Osteoblast (primary cell): ENCODE results near the gene TNFRSF19. TPM values are rescaled to one million over a fixed set of nuclear protein-coding genes. Genes with fewer than 3 reads are reported as not detected.
"Not testable (repeated sequence)": the region's sequence is repeated elsewhere in the genome, so short reads cannot be mapped to it uniquely, and the experiment has no call there.

ENCODE experiments used
- DNase-seq: peaks from one replicate; pipeline ENCODE4 v3.0.0; 2011; ENCODE audit warnings: low spot score, mixed read lengths; ENCODE audit not compliant: insufficient read length; ENCODE audit errors: missing footprints
- H2AFZ ChIP-seq: 2 replicates; pipeline ENCODE4 v1.6.0; 2011; ENCODE audit warnings: mild to moderate bottlenecking, low read length
- H3K27ac ChIP-seq: 2 replicates; pipeline ENCODE4 v1.5.1; 2011; ENCODE audit warnings: mild to moderate bottlenecking, low read depth, low read length, moderate library complexity
- H3K27me3 ChIP-seq: 2 replicates; pipeline ENCODE4 v1.6.0; 2012; ENCODE audit warnings: mild to moderate bottlenecking, control low read depth, inconsistent platforms, low read length, moderate library complexity; ENCODE audit not compliant: insufficient read depth
- H3K36me3 ChIP-seq: 2 replicates; pipeline ENCODE4 v1.5.1; 2011; ENCODE audit warnings: mild to moderate bottlenecking, low read length, control low read depth, moderate library complexity; ENCODE audit not compliant: insufficient read depth
- H3K4me1 ChIP-seq: 2 replicates; pipeline ENCODE4 v1.5.1; 2011; ENCODE audit warnings: mild to moderate bottlenecking, low read length, control low read depth, moderate library complexity; ENCODE audit not compliant: insufficient read depth
- H3K4me2 ChIP-seq: 2 replicates; pipeline ENCODE4 v1.6.0; 2011; ENCODE audit warnings: mild to moderate bottlenecking, low read length; ENCODE audit not compliant: insufficient read depth
- H3K4me3 ChIP-seq: fragments of 200-600 bp; sonication (generic); 3 replicates; pipeline ENCODE4 v1.5.1; 2012; ENCODE audit warnings: mild to moderate bottlenecking, low read length, inconsistent platforms; ENCODE audit not compliant: insufficient read depth
- H3K79me2 ChIP-seq: 2 replicates; pipeline ENCODE4 v1.6.0; 2012; ENCODE audit warnings: mild to moderate bottlenecking, low read length, control low read depth, inconsistent platforms; ENCODE audit not compliant: insufficient read depth
- H3K9me3 ChIP-seq: 2 replicates; pipeline ENCODE4 v1.5.1; 2011; ENCODE audit warnings: low read depth, low read length, control low read depth
- H4K20me1 ChIP-seq: 2 replicates; pipeline ENCODE4 v1.6.0; 2012; ENCODE audit warnings: mild to moderate bottlenecking, low read length, control low read depth; ENCODE audit not compliant: insufficient read depth
- CTCF ChIP-seq: IDR thresholded peaks from 2 replicates; pipeline ENCODE4 v1.5.1; 2011; ENCODE audit warnings: mild to moderate bottlenecking, low read depth, low read length, moderate library complexity; ENCODE audit errors: extremely low read depth
- total RNA-seq: library from RNA; depleted of rRNA; stranded (reverse); fragments of >200 nt; gene quantifications from 2 replicates; pipeline ENCODE4 v1.2.3, GENCODE V29; 2012

Gene TNFRSF19
- total RNA-seq, 1 donor: 73.8 TPM

- Histone ChIP-seq H3K36me3 (peaks cover 6% of the 10 kb centered on the region), H3K4me2 (no peak overlapping the region), H3K79me2 (no peaks in the 10 kb centered on the region), H4K20me1 (no peaks in the 10 kb centered on the region), H3K4me1 (peaks cover 63% of the 10 kb centered on the region), H3K9me3 (no peaks in the 10 kb centered on the region), H3K4me3 (no peak overlapping the region), H3K27me3 (no peaks in the 10 kb centered on the region), H3K27ac (peak overlapping the region; percentile 97), H2AFZ (no peak overlapping the region)
- TF ChIP-seq CTCF: no peak
- peak; percentile 91 for DNase-seq
These were observed 104.8 kb downstream of the TNFRSF19 start for GRCh38 chr13:23674795-23675640.

DNA sequence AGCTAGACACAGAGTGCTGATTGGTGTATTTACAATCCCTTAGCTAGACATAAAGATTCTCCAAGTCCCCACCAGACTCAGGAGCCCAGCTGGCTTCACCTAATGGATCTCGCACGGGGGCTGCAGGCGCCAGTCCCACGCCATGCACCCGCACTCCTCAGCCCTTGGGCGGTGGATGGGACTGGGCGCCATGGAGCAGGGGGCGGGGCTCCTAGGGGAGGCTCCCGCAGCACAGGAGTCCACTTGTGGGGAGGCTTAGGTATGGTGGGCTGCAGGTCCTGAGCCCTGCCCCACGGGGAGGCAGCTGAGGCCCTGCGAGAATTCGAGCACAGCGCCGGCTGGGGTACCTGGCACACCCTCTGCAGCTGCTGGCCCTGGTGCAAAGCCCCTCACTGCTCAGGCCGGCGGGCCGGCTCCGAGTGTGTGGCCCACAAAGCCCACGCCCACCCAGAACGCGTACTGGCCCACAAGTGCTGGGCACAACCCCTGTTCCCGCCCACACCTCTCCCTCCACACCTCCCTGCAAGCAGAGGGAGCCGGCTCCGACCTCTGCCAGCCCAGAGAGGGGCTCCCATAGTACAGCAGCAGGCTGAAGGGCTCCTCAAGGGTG lies 107.6 kb downstream of the TNFRSF19 start:
- H2AFZ ChIP-seq, H3K4me3 ChIP-seq, DNase-seq, H3K4me2 ChIP-seq, H3K36me3 ChIP-seq, H3K27me3 ChIP-seq, H3K79me2 ChIP-seq, H4K20me1 ChIP-seq, H3K9me3 ChIP-seq: not testable (repeated sequence)
- peak overlapping the region; percentile 26 for H3K27ac ChIP-seq
- H3K4me1 ChIP-seq: peaks cover 52% of the 10 kb centered on the region

DNA sequence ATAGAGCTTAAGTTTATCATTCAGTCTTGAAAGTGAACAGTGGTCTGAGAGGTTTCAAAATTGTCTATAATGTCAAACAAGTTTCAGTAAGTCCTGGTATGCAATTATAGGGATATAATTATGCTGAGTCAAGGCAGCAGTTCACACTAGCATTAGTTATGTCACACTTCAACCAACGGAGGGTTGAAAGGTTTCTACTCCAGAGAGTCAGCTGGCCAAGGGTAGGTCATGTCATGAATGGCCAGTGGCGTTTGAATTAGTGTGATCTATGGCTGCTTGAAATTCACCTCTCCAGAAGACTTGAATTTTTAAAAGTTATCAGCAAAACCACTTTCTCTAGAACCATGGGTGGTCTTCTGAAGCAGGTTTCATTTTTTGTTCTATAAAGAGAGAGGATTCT lies 108.6 kb downstream of the TNFRSF19 start:
- no peak for TF ChIP-seq CTCF
- Histone ChIP-seq H3K4me3 (peak overlapping the region; percentile 19), H3K27ac (peak overlapping the region; percentile 81), H3K36me3 (peaks cover 6% of the 10 kb centered on the region), H3K9me3 (no peaks in the 10 kb centered on the region), H3K4me2 (peak overlapping the region; percentile 29), H3K27me3 (no peaks in the 10 kb centered on the region), H4K20me1 (no peaks in the 10 kb centered on the region), H2AFZ (no peak overlapping the region), H3K4me1 (peaks cover 43% of the 10 kb centered on the region), H3K79me2 (no peaks in the 10 kb centered on the region)
- no peak for DNase-seq

- H2AFZ ChIP-seq: no peak overlapping the region
- DNase-seq: peak; percentile 92
- TF ChIP-seq CTCF: no peak
- H3K27me3 ChIP-seq: no peaks in the 10 kb centered on the region
- no peaks in the 10 kb centered on the region for H3K9me3 ChIP-seq
- peaks cover 2% of the 10 kb centered on the region for H3K36me3 ChIP-seq
- no peak overlapping the region for H3K4me3 ChIP-seq
- H3K4me2 ChIP-seq: peak overlapping the region; percentile 29
- peaks cover 39% of the 10 kb centered on the region for H3K4me1 ChIP-seq
- H3K79me2 ChIP-seq: no peaks in the 10 kb centered on the region
- peak overlapping the region; percentile 81 for H3K27ac ChIP-seq
- no peaks in the 10 kb centered on the region for H4K20me1 ChIP-seq
These were observed 109.0 kb downstream of the TNFRSF19 start for GRCh38 chr13:23679220-23679619.
